HG02973 (cell line): ENCODE measurements around the gene WBP4.
A peak's percentile ranks its signal among the peaks of the same experiment; 100 is the strongest.
"Not testable (repeated sequence)": the region's sequence is repeated elsewhere in the genome, so short reads cannot be mapped to it uniquely, and the experiment has no call there.

Experiments used
- ATAC-seq: cut with Tn5 transposase; IDR thresholded peaks from one replicate; pipeline ENCODE4 v1.9.1; 2021; ENCODE audit warnings: moderate library complexity; ENCODE audit not compliant: unreplicated experiment

WBP4 gene

DNA sequence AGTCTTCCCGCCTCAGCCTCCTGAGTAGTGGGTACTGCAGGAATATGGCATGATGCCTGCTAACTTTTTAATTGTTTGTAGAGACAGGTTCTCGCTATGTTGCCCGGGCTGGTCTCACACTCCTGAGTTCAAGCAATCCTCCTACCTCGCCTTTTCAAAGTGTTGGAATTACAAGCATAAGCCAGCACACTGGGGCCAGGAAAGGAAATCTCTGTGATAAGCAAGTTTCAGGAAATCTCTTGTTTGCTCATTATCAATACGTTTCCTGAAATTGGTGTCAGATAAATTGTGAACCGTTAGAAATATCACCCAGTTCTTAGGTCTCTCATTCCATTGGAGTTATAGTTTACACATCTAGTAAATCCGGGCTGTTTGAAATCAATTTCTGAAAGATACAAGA, 14.2 kb downstream of the WBP4 start:
- ATAC-seq: no peak

DNA sequence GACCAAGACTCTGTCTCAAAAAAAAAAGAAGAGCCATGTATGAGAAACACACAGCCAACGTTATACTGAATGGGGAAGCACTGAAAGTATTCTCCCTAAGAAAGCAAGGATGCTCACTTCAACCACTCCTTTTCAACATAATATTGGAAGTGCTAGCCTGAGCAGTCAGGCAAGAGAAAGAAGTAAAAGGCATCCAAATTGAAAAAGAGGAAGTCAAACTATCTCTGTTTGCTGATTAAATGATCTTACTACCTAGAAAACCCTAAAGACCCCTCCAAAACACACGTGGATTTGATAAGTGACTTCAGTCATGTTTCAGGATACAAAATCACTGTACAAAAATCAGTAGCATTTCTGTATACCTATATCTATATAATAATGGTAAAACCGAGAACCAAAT, 16.2 kb downstream of the WBP4 start:
- ATAC-seq: no peak

GRCh38 chr13:41079725-41080124, 18.4 kb downstream of the WBP4 start:
- no peak for ATAC-seq

DNA sequence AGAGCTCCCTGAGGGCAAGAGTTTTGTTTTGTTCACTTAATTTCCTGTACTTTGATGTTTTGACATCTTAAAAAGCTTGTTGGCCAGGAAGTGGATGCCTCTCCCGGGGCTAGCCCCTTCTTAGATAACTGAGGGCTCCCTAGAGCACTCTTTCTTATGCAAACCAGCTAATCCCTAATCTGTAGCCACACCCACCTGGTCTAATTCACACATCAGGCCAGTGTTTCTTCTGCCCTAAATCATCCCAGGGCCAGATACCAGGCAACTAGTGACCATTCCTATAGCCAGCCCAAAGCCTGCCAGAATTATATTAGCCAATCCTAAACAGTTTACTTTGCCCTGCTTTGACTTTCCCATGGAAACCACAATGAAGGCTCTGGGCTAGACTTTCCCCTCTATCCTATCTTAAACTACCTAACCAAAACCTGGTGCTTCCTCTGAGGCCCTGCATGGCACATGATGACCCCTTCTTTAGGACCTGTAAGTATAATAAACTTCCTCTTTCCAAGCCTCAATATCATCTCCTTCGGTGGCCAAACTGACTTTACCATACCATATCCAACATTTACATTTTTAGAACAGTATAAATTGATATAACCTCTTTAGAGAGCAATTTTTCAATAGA, 24.8 kb downstream of the WBP4 start:
- ATAC-seq: no peak

GRCh38 chr13:41095681-41096080, 34.4 kb downstream of the WBP4 start:
- not testable (repeated sequence) for ATAC-seq

DNA sequence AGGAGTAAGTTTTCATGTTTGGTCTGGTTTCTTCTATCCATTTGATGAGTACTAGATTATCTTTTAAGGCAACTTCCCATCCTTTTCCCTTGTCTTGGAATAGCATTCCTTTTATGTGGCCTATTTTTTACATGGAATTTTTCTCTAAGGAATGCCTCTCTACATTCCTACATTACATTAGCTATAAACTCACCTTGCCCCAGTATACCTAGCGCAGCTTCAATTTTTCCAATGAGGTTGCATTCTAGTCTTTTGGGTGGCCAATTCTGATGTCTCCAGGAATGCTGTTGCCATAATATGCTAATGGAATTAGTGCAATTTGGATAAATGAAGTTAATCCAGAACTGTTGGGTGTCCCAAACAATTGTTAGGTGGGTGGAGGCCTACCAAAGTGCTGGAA, 37.5 kb downstream of the WBP4 start:
- no peak for ATAC-seq

- no peak for ATAC-seq
These were observed 38.7 kb downstream of the WBP4 start for GRCh38 chr13:41099986-41100385.

DNA sequence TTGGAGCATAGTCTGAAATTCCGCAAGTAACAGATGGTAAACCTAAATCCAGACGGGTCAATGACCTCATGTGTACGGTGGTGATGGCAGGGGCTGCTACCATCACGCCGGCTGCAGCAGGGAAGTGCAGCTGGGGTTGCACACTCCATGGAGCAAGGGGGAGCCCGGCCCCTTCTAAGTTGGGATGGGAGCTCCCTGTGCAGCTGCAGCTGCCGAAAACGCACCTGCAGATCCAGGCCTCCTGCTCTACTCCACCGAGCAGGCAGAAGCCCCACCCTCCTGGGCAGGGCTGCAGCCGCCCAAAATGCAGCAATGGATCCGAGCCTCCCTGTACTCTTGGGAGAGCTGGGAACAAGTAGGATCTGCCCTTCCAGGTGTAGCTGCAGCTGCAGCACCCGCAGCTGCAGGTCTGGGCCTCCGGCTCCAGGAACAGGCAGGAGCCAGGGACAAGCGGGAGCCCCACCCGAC, 45.8 kb downstream of the WBP4 start:
- ATAC-seq: no peak

- no peak for ATAC-seq
These were observed 46.3 kb downstream of the WBP4 start for GRCh38 chr13:41107584-41108014.

DNA sequence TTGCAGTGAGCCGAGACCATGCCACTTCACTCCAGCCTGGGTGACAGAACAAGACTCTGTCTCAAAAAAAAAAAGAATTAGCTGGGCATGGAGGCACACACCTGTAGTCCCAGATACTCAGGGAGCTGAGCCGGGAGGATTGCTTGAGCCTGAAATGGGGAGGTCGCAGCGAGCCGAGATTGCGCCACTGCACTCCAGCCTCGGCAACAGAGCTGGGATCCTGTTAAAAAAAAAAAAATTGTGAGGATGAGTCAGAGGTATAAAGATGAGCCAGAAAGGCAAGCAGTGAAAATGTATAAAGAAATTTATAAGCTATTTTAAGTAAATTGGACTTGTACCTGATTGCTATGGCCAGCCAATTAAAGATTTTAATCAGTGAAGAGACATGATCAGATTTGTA, 50.1 kb downstream of the WBP4 start:
- no peak for ATAC-seq

DNA sequence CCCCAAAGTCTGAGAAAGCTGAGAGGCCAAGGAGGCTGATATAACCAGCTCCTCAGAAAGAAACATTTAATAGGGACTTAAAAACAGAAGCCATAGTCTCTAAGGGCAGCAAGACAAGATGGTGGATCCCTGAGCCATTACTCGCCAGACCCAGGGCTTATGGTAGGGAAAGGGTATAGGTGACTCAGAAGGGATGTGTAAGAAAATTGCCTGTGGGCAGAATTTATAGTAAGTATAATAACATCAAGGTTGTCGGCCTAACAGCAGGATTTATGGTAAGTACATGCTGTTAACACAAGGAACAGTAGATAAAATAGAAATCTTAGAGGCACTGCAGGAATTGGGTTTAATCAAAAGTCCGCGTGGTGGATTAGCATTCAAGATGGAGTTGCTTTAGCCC, 56.6 kb downstream of the WBP4 start:
- ATAC-seq: no peak

GRCh38 chr13:41122838-41123237, 61.5 kb downstream of the WBP4 start:
- ATAC-seq: no peak

DNA sequence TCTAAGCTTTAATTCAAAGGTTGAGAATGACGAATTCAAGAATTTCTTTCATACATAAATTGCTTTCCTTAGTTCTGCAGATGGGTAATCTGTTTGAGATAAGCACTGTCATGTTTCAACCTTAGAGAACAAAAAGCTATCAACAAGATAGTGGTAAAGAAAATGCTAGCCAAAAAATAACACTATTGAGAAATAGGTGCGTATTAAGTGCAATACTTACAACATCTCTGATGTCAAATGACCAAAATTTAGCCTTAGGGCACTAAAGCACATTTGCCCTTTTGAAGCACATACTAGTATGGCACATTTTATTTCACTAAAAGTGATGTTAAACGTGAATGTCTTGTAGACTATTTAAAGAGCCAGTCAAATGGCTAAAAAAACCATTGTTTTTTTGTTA, 66.4 kb downstream of the WBP4 start:
- ATAC-seq: no peak

DNA sequence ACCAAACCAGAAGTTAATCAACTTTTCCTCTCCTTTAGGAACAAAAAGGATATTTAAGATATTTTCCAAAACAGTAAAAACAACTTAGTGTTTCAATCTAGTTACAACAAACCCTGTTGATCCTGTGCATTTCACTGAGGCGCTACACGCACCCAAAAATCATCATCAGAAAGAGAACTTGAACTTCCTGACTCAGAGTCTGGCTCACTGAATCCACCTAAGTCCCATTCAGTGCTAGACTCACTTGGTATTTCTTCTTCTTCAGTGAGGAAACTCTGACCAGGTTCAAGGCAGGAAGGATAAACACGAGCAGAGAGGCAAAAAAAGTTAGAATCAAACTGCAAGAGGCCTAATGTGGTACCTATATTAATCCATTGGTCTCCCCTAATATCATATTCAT, 69.0 kb downstream of the WBP4 start:
- ATAC-seq: no peak

GRCh38 chr13:41131189-41131588, 69.9 kb downstream of the WBP4 start:
- ATAC-seq: not testable (repeated sequence)

- not testable (repeated sequence) for ATAC-seq
These were observed 70.6 kb downstream of the WBP4 start for GRCh38 chr13:41131660-41132511.

DNA sequence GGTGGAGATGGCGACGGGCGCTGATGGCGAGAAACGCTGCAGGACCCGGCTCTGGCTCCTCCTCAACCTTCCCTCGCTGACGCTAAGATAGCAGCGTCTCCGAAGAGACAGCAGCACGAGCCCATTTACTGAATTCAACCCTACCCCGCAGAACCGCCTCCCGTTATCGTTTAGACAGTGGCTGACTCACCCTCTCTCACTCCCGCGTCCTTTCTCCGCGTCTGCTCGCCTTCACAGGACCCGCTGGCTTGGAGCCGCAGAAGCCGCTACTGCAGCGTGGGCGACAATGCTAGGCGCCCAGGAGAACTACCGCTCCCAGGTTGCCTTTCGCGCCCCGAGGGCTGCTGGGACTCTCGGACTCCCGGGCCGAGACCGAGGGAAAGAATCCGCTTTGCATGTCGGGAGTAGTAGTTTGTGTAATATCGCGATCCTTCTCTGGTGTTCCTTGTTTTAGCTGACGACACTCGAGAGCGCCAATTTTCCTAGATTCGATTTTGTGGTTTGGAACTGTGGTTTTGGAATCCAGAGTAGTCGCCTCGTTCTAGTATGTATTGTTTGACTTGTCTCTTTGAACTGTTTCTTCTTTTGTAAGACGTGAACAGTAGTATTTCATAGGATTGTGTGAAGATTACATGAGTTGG, 71.3 kb downstream of the WBP4 start, which contains the start of gene KBTBD6:
Gene KBTBD6, minus strand, starts transcription at position 291 of the 641 bp plus-strand sequence. CDS start 291 bp downstream, outside the sequence.
- ATAC-seq: peak; percentile 94
